IPS DF 19.7 (cell line): ENCODE data around the gene OR8B4.
"Not testable (repeated sequence)": the region's sequence is repeated elsewhere in the genome, so short reads cannot be mapped to it uniquely, and the experiment has no call there.

Experiments used
- DNase-seq: peaks from one replicate; pipeline ENCODE4 v3.0.0-alpha.2; 2013; ENCODE audit warnings: low read depth, low spot score

Gene OR8B4

GRCh38 chr11:124409906-124410305, 14.8 kb downstream of the OR8B4 start:
- DNase-seq, result no peak

DNA sequence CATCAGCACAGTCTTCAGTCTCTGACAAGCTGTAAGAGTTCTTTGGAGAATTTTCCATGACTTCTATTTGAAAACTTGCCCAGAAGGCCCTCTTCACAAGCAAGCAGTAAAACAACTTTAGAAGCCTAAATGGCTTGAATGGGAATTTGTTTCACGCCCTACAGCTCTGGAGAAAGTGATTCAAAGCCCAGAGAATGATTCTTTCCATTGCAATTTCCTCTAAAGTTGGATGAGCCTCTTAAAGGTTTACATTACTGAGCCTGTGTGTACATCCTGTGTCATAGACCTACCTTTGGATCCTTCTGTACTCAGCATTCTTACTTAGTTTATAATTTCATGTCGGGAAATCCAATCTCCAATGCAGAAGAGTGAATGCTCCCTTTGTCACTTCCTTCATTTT, 19.1 kb downstream of the OR8B4 start:
- no peak for DNase-seq

DNA sequence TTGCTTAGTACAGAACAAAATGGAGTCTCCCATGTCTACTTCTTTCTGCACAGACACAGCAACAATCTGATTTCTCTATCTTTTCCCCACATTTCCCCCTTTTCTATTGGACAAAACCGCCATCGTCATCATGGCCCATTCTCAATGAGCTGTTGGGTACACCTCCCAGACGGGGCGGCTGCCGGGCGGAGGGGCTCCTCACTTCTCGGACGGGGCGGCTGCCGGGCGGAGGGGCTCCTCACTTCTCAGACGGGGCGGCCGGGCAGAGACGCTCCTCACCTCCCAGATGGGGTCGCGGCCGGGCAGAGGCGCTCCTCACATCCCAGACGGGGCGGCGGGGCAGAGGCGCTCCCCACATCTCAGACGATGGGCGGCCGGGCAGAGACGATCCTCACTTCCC, 21.5 kb downstream of the OR8B4 start:
- DNase-seq, result not testable (repeated sequence)

DNA sequence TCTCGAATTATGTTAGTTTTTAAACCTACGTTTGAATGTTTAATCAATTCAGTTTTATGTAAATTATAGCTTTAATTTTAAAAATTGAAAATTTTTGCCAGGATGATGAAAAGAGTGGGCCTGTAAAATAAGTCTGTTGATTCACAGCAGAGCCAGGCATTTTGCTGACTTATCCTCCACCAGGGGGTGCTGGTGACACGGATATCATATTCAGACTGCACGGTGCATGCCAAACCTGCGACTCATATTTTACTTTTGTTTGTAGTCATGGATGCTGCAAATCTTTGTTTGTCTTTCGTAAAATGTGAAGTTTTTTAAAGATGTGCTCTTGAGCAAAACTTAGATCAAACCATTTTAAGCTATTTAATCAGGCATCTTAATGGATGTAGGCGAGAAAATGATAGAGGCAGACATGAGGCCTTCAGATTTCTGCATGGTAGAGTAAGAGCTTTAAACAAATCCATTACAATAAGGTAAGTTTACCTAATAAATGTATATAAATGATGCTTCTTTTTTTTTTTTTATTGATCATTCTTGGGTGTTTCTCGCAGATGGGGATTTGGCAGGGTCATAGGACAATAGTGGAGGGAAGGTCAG, 22.2 kb downstream of the OR8B4 start:
- peak; percentile 5 for DNase-seq

- no peak for DNase-seq
These were observed 25.7 kb downstream of the OR8B4 start, which contains the start of gene OR8B3 for GRCh38 chr11:124398924-124399323. TSS of gene OR8B3 (minus strand) at chr11:124399024. CDS start at chr11:124397351, 1,673 bp downstream.

DNA sequence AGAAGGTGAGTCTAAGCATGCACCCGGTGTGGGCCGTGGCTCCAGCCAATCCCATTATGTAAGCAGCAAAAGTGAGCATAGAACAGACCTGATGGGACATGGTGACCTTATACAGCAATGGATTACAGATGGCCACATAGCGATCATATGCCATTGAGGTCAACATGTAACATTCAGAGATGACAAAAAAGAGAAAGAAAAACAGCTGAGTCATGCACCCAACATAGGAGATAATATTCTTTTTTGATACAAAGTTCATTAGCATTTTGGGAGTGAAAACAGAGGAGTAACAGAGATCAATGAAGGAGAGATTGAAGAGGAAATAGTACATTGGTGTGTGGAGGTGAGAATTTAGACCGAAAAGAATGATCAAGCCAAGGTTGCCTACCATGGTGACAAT, 27.8 kb downstream of the OR8B4 start:
- not testable (repeated sequence) for DNase-seq

DNA sequence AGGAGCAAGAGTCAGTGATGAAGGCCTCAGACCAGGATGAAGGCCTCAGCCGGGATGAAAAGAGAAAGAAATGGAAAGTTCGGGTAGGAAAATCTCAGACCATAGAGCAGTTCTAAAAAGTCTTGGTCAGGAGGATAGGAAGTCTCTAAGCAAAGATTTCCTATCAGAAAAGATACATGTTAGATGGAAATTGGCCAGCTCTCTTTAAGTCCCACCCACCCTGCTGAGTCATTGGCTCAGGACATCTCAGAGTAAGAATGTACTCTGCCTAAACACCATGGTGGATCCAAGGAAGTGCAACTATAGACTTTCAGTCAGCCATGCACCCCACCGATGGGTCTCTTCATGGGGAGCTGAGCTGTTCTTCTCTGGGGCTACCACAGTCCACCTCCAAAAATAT, 30.3 kb downstream of the OR8B4 start:
- DNase-seq, result no peak

GRCh38 chr11:124384399-124384798, 40.3 kb downstream of the OR8B4 start, which contains the start of gene OR8B2:
TSS of gene OR8B2 (minus strand) at chr11:124384499. CDS start at chr11:124383343, 1,156 bp downstream.
- no peak for DNase-seq

DNA sequence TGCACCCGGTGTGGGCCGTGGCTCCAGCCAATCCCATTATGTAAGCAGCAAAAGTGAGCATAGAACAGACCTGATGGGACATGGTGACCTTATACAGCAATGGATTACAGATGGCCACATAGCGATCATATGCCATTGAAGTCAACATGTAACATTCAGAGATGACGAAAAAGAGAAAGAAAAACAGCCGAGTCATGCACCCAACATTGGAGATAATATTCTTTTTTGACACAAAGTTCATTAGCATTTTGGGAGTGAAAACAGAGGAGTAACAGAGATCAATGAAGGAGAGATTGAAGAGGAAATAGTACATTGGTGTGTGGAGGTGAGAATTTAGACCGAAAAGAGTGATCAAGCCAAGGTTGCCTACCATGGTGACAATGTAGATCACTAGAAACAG, 41.8 kb downstream of the OR8B4 start:
- DNase-seq, result not testable (repeated sequence)

DNA sequence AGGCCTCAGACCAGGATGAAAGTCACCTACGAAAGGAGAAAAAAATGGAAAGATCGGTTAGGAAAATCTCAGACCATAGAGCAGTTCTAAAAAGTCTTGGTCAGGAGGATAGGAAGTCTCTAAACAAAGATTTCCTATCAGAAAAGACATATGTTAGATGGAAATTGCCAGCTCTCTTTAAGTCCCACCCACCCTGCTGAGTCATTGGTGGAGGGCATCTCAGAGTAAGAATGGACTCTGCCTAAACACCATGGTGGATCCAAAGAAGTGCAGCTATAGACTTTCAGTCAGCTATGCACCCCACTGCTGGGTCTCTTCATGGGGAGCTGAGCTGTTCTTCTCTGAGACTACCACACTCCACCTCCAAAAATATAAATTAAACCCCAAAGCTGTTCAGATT, 44.1 kb downstream of the OR8B4 start:
- DNase-seq, result no peak

DNA sequence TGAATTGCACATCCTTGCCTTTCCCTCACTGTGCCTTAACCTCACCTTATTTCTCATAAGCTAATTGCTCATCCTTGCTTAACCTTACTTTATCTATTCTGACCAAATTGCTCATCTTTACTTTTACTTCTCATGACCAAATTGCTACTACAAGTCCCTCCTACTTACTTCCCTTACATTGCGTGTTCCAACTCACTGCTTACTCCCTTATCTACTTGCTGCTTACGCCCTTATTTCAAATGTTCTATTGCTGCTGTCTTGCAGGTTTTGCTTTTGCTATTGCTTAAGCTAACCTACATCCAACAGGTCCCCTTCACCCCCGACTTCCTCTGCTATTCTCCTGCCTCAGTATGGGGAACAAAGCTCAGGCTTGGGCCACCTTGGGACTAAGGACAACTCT, 48.4 kb downstream of the OR8B4 start:
- no peak for DNase-seq
